Sigmoid colon (tissue), 7 donors: Measurements from ENCODE around the gene CYTH4. TPM values are rescaled to one million over a fixed set of nuclear protein-coding genes. Genes with fewer than 3 reads are reported as not detected.

Source experiments
- DNase-seq: peaks from one replicate; pipeline ENCODE4 v3.0.0-alpha.2; 2019
- H3K27ac ChIP-seq, 4 donors: fragments of 200-600 bp; sonication (generic); one replicate each; pipeline ENCODE4 v1.5.1; 2016 to 2019; ENCODE audit warnings: mild to moderate bottlenecking in 1 of 4
- H3K27me3 ChIP-seq, 3 donors: fragments of 200-600 bp; sonication (generic); one replicate each; pipeline ENCODE4 v1.5.1; 2019; ENCODE audit warnings: mild to moderate bottlenecking in 1 of 3
- H3K36me3 ChIP-seq, 4 donors: fragments of 200-600 bp; sonication (generic); one replicate each; pipeline ENCODE4 v1.5.1; 2016 to 2019
- H3K4me1 ChIP-seq, 4 donors: fragments of 200-600 bp; sonication (generic); one replicate each; pipeline ENCODE4 v1.5.1; 2017 to 2019
- H3K4me3 ChIP-seq, 4 donors: fragments of 200-600 bp; sonication (generic); one replicate each; pipeline ENCODE4 v1.5.1; 2017 to 2019; ENCODE audit warnings: mild to moderate bottlenecking in 2 of 4, moderate library complexity in 1 of 4
- H3K9me3 ChIP-seq, 4 donors: fragments of 200-600 bp in 3 of 4; sonication (generic) in 3 of 4; one replicate each; pipeline versions ENCODE4 v1.5.1 to v1.6.1; 2013 to 2019
- CTCF ChIP-seq, 4 experiments: fragments of 450-650 bp in 3 of 4; fragments of 200-600 bp in 1 of 4; IDR thresholded peaks; one replicate each; pipeline ENCODE4 v1.5.1; 2016 to 2019; ENCODE audit warnings: antibody characterized with exemption in 4 of 4, mild to moderate bottlenecking in 3 of 4, moderate library complexity in 2 of 4
- EP300 ChIP-seq, 4 donors: sonication (generic); formaldehyde crosslinking; IDR thresholded peaks; one replicate each; pipeline ENCODE4 v1.6.1; 2017; ENCODE audit warnings: antibody characterized with exemption in 4 of 4
- POLR2A ChIP-seq, 2 donors: fragments of 450-650 bp; IDR thresholded peaks; one replicate each; pipeline ENCODE4 v1.6.1; 2016; ENCODE audit warnings: antibody characterized with exemption in 2 of 2, mild to moderate bottlenecking in 2 of 2, moderate library complexity in 2 of 2
- POLR2AphosphoS5 ChIP-seq, 4 donors: sonication (generic); formaldehyde crosslinking; IDR thresholded peaks; one replicate each; pipeline ENCODE4 v1.6.1; 2017; ENCODE audit warnings: antibody characterized with exemption in 4 of 4
- WGBS, 2 donors: extraction: QIAGEN DNeasy Blood & Tissue Kit; methylation state at CpG; one replicate each; pipeline ENCODE4 v1.1.7; 2013; 5-methylcytosine and 5-hydroxymethylcytosine counted together
- intact Hi-C: fragments of 100-400 bp; cut with DNase I; formaldehyde crosslinking; loops from one replicate; pipeline ENCODE4 v1.15.1; 2023
- polyA plus RNA-seq, 3 donors: library from polyadenylated mRNA; stranded (reverse); fragments of 200-250 nt; gene quantifications; one replicate each; pipeline ENCODE4 v1.2.3, GENCODE V29; 2013
- total RNA-seq, 4 donors: library from RNA; depleted of rRNA; stranded (reverse); fragments of >200 nt; gene quantifications; one replicate each; pipeline ENCODE4 v1.1.0, GENCODE V29; 2016
- donor health status: healthy with polysubstance abuse.
- donor health status: Bipolar disorder and iron deficiency.
- donor health status: healthy.

Gene CYTH4
- total and polyA plus RNA-seq, 7 donors = 4.2 to 22.0 (median 7.2) TPM

- Histone ChIP-seq H3K9me3 (no peaks in the 10 kb centered on the region), H3K36me3 (no peaks in the 10 kb centered on the region), H3K27ac (no peak overlapping the region), H3K4me1 (no peaks in the 10 kb centered on the region), H3K4me3 (no peak overlapping the region), H3K27me3 (peaks cover 0 to 45% (median 21%) of the 10 kb centered on the region in 3 donors)
- DNase-seq = no peak
- no peak for TF ChIP-seq CTCF (IDR thresholded peaks at IDR 0.05)
- TF ChIP-seq POLR2AphosphoS5 (IDR thresholded peaks at IDR 0.05) = no peak
- no peak for TF ChIP-seq EP300 (IDR thresholded peaks at IDR 0.05)
- no peak for TF ChIP-seq POLR2A (IDR thresholded peaks at IDR 0.05)
- intact Hi-C loops = no loop called here
- 44 to 61% methylated on average over 7 of the region's 7 CpGs for WGBS, 2 donors
These were observed 29.1 kb upstream of the CYTH4 start for GRCh38 chr22:37253126-37253660.

- Histone ChIP-seq H3K9me3 (no peaks in the 10 kb centered on the region), H3K4me1 (no peaks in the 10 kb centered on the region), H3K27ac (no peak overlapping the region), H3K36me3 (no peaks in the 10 kb centered on the region), H3K27me3 (peaks cover 0 to 56% (median 32%) of the 10 kb centered on the region in 3 donors), H3K4me3 (no peak overlapping the region)
- TF ChIP-seq EP300 (IDR thresholded peaks at IDR 0.05) (no peak), POLR2A (IDR thresholded peaks at IDR 0.05) (no peak)
- 68 to 90% methylated on average over 5 of the region's 5 CpGs for WGBS, 2 donors
- intact Hi-C loops = no loop called here
- no peak for DNase-seq
These were observed 28.0 kb upstream of the CYTH4 start for GRCh38 chr22:37254209-37254866.

- no peak overlapping the region for H3K27ac ChIP-seq
- intact Hi-C loops = no loop called here
- no peak for DNase-seq
- peaks cover 0 to 61% (median 37%) of the 10 kb centered on the region in 3 donors for H3K27me3 ChIP-seq
- H3K36me3 ChIP-seq = no peaks in the 10 kb centered on the region
- H3K4me3 ChIP-seq = no peak overlapping the region
- WGBS, 2 donors = 62 to 79% methylated on average over 5 of the region's 5 CpGs
- H3K4me1 ChIP-seq = no peaks in the 10 kb centered on the region
- H3K9me3 ChIP-seq = no peaks in the 10 kb centered on the region
- TF ChIP-seq POLR2AphosphoS5 (IDR thresholded peaks at IDR 0.05) (no peak), EP300 (IDR thresholded peaks at IDR 0.05) (no peak), POLR2A (IDR thresholded peaks at IDR 0.05) (no peak), CTCF (IDR thresholded peaks at IDR 0.05) (no peak)
These were observed 27.5 kb upstream of the CYTH4 start for GRCh38 chr22:37254867-37255233.

- no peak overlapping the region for H3K4me3 ChIP-seq
These were observed 26.7 kb upstream of the CYTH4 start for GRCh38 chr22:37255558-37256006.

More at GRCh38 chr22:37255558-37256006, 26.7 kb upstream of the CYTH4 start:
- intact Hi-C loops = no loop called here
- DNase-seq = no peak
- Histone ChIP-seq H3K27ac (no peak overlapping the region), H3K36me3 (no peaks in the 10 kb centered on the region), H3K27me3 (peaks cover 0 to 69% (median 44%) of the 10 kb centered on the region in 3 donors), H3K4me1 (no peaks in the 10 kb centered on the region), H3K9me3 (no peaks in the 10 kb centered on the region)
- TF ChIP-seq EP300 (IDR thresholded peaks at IDR 0.05) = no peak
- no peak for TF ChIP-seq CTCF (IDR thresholded peaks at IDR 0.05)
- TF ChIP-seq POLR2AphosphoS5 (IDR thresholded peaks at IDR 0.05) = no peak
- no peak for TF ChIP-seq POLR2A (IDR thresholded peaks at IDR 0.05)
